Osteocyte (in vitro differentiated cells): ENCODE data around the gene NIPBL. TPM values are rescaled to one million over a fixed set of nuclear protein-coding genes. Genes with fewer than 3 reads are reported as not detected.
"Not testable (repeated sequence)": the region's sequence is repeated elsewhere in the genome, so short reads cannot be mapped to it uniquely, and the experiment has no call there.

ENCODE experiments used
- DNase-seq: peaks from one replicate; pipeline ENCODE4 v3.0.0; 2021; ENCODE audit warnings: mixed read lengths; ENCODE audit not compliant: unreplicated experiment; ENCODE audit errors: extremely low spot score
- H3K27ac Mint-ChIP-seq: one replicate; pipeline ENCODE4 v1.8.0; 2021; ENCODE audit warnings: mild to moderate bottlenecking, mixed read lengths; ENCODE audit not compliant: unreplicated experiment
- H3K27me3 Mint-ChIP-seq: one replicate; pipeline ENCODE4 v1.8.0; 2021; ENCODE audit warnings: mixed read lengths; ENCODE audit not compliant: unreplicated experiment
- H3K36me3 Mint-ChIP-seq: one replicate; pipeline ENCODE4 v1.8.0; 2021; ENCODE audit warnings: mixed read lengths; ENCODE audit not compliant: unreplicated experiment
- H3K4me1 Mint-ChIP-seq: one replicate; pipeline ENCODE4 v1.8.0; 2021; ENCODE audit warnings: mixed read lengths; ENCODE audit not compliant: unreplicated experiment
- H3K4me3 Mint-ChIP-seq: one replicate; pipeline ENCODE4 v1.8.0; 2021; ENCODE audit warnings: mild to moderate bottlenecking, moderate library complexity, mixed read lengths; ENCODE audit not compliant: unreplicated experiment
- H3K9me3 Mint-ChIP-seq: one replicate; pipeline ENCODE4 v1.8.0; 2021; ENCODE audit warnings: mixed read lengths; ENCODE audit not compliant: unreplicated experiment
- CTCF ChIP-seq: fragments of 200-600 bp; sonication (generic); IDR thresholded peaks from 2 replicates; pipeline ENCODE4 v1.5.0; 2021; ENCODE audit warnings: antibody characterized with exemption, mild to moderate bottlenecking, moderate library complexity
- total RNA-seq: library from RNA; stranded (reverse); gene quantifications from 2 replicates; pipeline ENCODE4 v1.2.1, GENCODE V29; 2021

The NIPBL gene
- total RNA-seq, 1 donor from 2014 or later = 52.2 TPM

GRCh38 chr5:37086466-37087173 lies 210.1 kb downstream of the NIPBL start:
- Mint-ChIP-seq H3K36me3 (peaks cover 17% of the 10 kb centered on the region), H3K4me1 (no peaks in the 10 kb centered on the region), H3K9me3 (no peaks in the 10 kb centered on the region), H3K27me3 (no peaks in the 10 kb centered on the region), H3K27ac (no peak overlapping the region), H3K4me3 (no peak overlapping the region)
- no peak for TF ChIP-seq CTCF
- no peak for DNase-seq

- no peak for TF ChIP-seq CTCF
- Mint-ChIP-seq H3K27me3 (no peaks in the 10 kb centered on the region), H3K9me3 (no peaks in the 10 kb centered on the region), H3K27ac (no peak overlapping the region), H3K4me1 (no peaks in the 10 kb centered on the region), H3K36me3 (peaks cover 16% of the 10 kb centered on the region), H3K4me3 (no peak overlapping the region)
- no peak for DNase-seq
These were observed 211.4 kb downstream of the NIPBL start for GRCh38 chr5:37088009-37088408.

GRCh38 chr5:37090123-37090726 lies 213.7 kb downstream of the NIPBL start:
- H3K36me3 Mint-ChIP-seq = peaks cover 14% of the 10 kb centered on the region
- H3K27me3 Mint-ChIP-seq = no peaks in the 10 kb centered on the region
- H3K27ac Mint-ChIP-seq = no peak overlapping the region
- H3K9me3 Mint-ChIP-seq = peaks cover 6% of the 10 kb centered on the region
- H3K4me3 Mint-ChIP-seq = no peak overlapping the region
- no peak for TF ChIP-seq CTCF
- no peak for DNase-seq
- no peaks in the 10 kb centered on the region for H3K4me1 Mint-ChIP-seq

GRCh38 chr5:37090781-37091180 lies 214.2 kb downstream of the NIPBL start:
- no peaks in the 10 kb centered on the region for H3K4me1 Mint-ChIP-seq
- peaks cover 14% of the 10 kb centered on the region for H3K36me3 Mint-ChIP-seq
- no peak for TF ChIP-seq CTCF
- H3K27me3 Mint-ChIP-seq = no peaks in the 10 kb centered on the region
- no peak overlapping the region for H3K4me3 Mint-ChIP-seq
- H3K27ac Mint-ChIP-seq = no peak overlapping the region
- peaks cover 7% of the 10 kb centered on the region for H3K9me3 Mint-ChIP-seq
- DNase-seq = no peak

- peaks cover 36% of the 10 kb centered on the region for H3K36me3 Mint-ChIP-seq
- not testable (repeated sequence) for H3K27ac Mint-ChIP-seq, H3K4me3 Mint-ChIP-seq, H3K27me3 Mint-ChIP-seq, DNase-seq, H3K4me1 Mint-ChIP-seq
- H3K9me3 Mint-ChIP-seq = peaks cover 33% of the 10 kb centered on the region
These were observed 217.2 kb downstream of the NIPBL start for GRCh38 chr5:37093795-37094194.

- H3K4me1 Mint-ChIP-seq, H3K4me3 Mint-ChIP-seq, DNase-seq, H3K27ac Mint-ChIP-seq, H3K27me3 Mint-ChIP-seq: not testable (repeated sequence)
- peaks cover 61% of the 10 kb centered on the region for H3K9me3 Mint-ChIP-seq
- H3K36me3 Mint-ChIP-seq = peaks cover 58% of the 10 kb centered on the region
These were observed 222.7 kb downstream of the NIPBL start for GRCh38 chr5:37099267-37099666.
